SK-N-MC (cell line): ENCODE results near the gene NEK7.

ENCODE experiments used
- DNase-seq: peaks from one replicate; pipeline ENCODE4 v3.0.0-alpha.2; 2011; ENCODE audit warnings: low read depth, low spot score
- H3K27ac ChIP-seq: fragments of 200-600 bp; sonication (generic); 2 replicates; pipeline ENCODE4 v1.5.1; 2016; ENCODE audit warnings: mixed run types
- H3K36me3 ChIP-seq: fragments of 200-600 bp; sonication (generic); 2 replicates; pipeline ENCODE4 v1.6.1; 2017; ENCODE audit warnings: antibody characterized with exemption, low read length, mixed read lengths; ENCODE audit not compliant: insufficient read depth
- H3K4me3 ChIP-seq: fragments of 200-600 bp; sonication (generic); 2 replicates; pipeline ENCODE4 v1.5.1; 2016
- H3K9ac ChIP-seq: fragments of 200-600 bp; sonication (generic); 2 replicates; pipeline ENCODE4 v1.8.0; 2017; ENCODE audit warnings: mixed run types, mixed read lengths; ENCODE audit not compliant: insufficient read length
- H3K9me3 ChIP-seq: fragments of 200-600 bp; sonication (generic); 2 replicates; pipeline ENCODE4 v1.6.1; 2017; ENCODE audit warnings: low read depth, mild to moderate bottlenecking, antibody characterized with exemption, low read length, moderate library complexity, mixed read lengths
- EZH2 ChIP-seq: fragments of 200-600 bp; sonication (generic); IDR thresholded peaks from one replicate; pipeline ENCODE4 v1.6.1; 2017; ENCODE audit warnings: antibody characterized with exemption
- FOXP2 ChIP-seq: optimal IDR thresholded peaks from 2 replicates; pipeline ENCODE3; 2011; ENCODE audit warnings: mild to moderate bottlenecking, moderate library complexity; ENCODE audit not compliant: insufficient read depth; ENCODE audit errors: extremely low read length, control extremely low read depth
- POLR2AphosphoS5 ChIP-seq: IDR thresholded peaks from 2 replicates; pipeline ENCODE4 v1.6.1; 2012; ENCODE audit warnings: mild to moderate bottlenecking, low read depth, low read length, borderline replicate concordance

Gene NEK7

GRCh38 chr1:198197285-198197684 is 40.5 kb downstream of the NEK7 start:
- Histone ChIP-seq H3K9me3 (peaks cover 3% of the 10 kb centered on the region; the same call in 1 of the 2 replicates), H3K27ac (no peak overlapping the region), H3K36me3 (no peaks in the 10 kb centered on the region), H3K4me3 (no peak overlapping the region), H3K9ac (no peak overlapping the region)
- DNase-seq, result no peak
- no peak for TF ChIP-seq POLR2AphosphoS5
- TF ChIP-seq FOXP2, result no peak
- no peak for TF ChIP-seq EZH2

- H3K27ac ChIP-seq, result no peak overlapping the region
- H3K9me3 ChIP-seq, result peaks cover 3% of the 10 kb centered on the region; the same call in 1 of the 2 replicates
- H3K36me3 ChIP-seq, result no peaks in the 10 kb centered on the region
- no peak for TF ChIP-seq EZH2
- no peak for DNase-seq
- H3K4me3 ChIP-seq, result no peak overlapping the region
- H3K9ac ChIP-seq, result no peak overlapping the region
Measured at GRCh38 chr1:198199105-198199504, 42.3 kb downstream of the NEK7 start.

- DNase-seq, result no peak
- TF ChIP-seq POLR2AphosphoS5, result no peak
- TF ChIP-seq FOXP2, result no peak
- TF ChIP-seq EZH2, result no peak
- H3K27ac ChIP-seq, result no peak overlapping the region
Measured at GRCh38 chr1:198201956-198202784, 45.4 kb downstream of the NEK7 start.

GRCh38 chr1:198203434-198203833 is 46.6 kb downstream of the NEK7 start:
- Histone ChIP-seq H3K27ac (no peak overlapping the region), H3K9me3 (no peaks in the 10 kb centered on the region), H3K9ac (no peak overlapping the region), H3K36me3 (no peaks in the 10 kb centered on the region), H3K4me3 (no peak overlapping the region)
- DNase-seq, result no peak
- TF ChIP-seq POLR2AphosphoS5, result no peak

More at GRCh38 chr1:198201956-198202784, 45.4 kb downstream of the NEK7 start:
- Histone ChIP-seq H3K9me3 (no peaks in the 10 kb centered on the region), H3K9ac (no peak overlapping the region), H3K4me3 (no peak overlapping the region), H3K36me3 (no peaks in the 10 kb centered on the region)

GRCh38 chr1:198205016-198205684 is 48.4 kb downstream of the NEK7 start:
- TF ChIP-seq POLR2AphosphoS5, result no peak
- TF ChIP-seq FOXP2, result no peak
- no peak for TF ChIP-seq EZH2
- Histone ChIP-seq H3K9ac (no peak overlapping the region), H3K36me3 (no peaks in the 10 kb centered on the region), H3K9me3 (no peaks in the 10 kb centered on the region), H3K27ac (peak overlapping the region; percentile 48), H3K4me3 (no peak overlapping the region)
- no peak for DNase-seq

GRCh38 chr1:198206292-198206691 is 49.5 kb downstream of the NEK7 start:
- H3K36me3 ChIP-seq, result peaks cover 2% of the 10 kb centered on the region
- no peak overlapping the region for H3K27ac ChIP-seq
- no peak overlapping the region for H3K4me3 ChIP-seq
- DNase-seq, result no peak
- no peak for TF ChIP-seq EZH2
- TF ChIP-seq POLR2AphosphoS5, result no peak
- no peak for TF ChIP-seq FOXP2
- H3K9me3 ChIP-seq, result no peaks in the 10 kb centered on the region
- H3K9ac ChIP-seq, result no peak overlapping the region

- H3K27ac ChIP-seq, result no peak overlapping the region
- TF ChIP-seq POLR2AphosphoS5 (no peak), EZH2 (no peak), FOXP2 (no peak)
- H3K36me3 ChIP-seq, result peaks cover 21% of the 10 kb centered on the region
- peaks cover 16% of the 10 kb centered on the region for H3K9me3 ChIP-seq
- no peak overlapping the region for H3K4me3 ChIP-seq
- DNase-seq, result no peak
- H3K9ac ChIP-seq, result no peak overlapping the region
Measured at GRCh38 chr1:198211696-198212095, 54.9 kb downstream of the NEK7 start.

GRCh38 chr1:198212126-198212525 is 55.3 kb downstream of the NEK7 start:
- H3K36me3 ChIP-seq, result peaks cover 21% of the 10 kb centered on the region

More at GRCh38 chr1:198212126-198212525, 55.3 kb downstream of the NEK7 start:
- Histone ChIP-seq H3K9ac (no peak overlapping the region), H3K27ac (no peak overlapping the region), H3K9me3 (peaks cover 16% of the 10 kb centered on the region), H3K4me3 (no peak overlapping the region)
- TF ChIP-seq EZH2, result no peak
- no peak for TF ChIP-seq POLR2AphosphoS5
- no peak for TF ChIP-seq FOXP2
- no peak for DNase-seq
